HG03565 (cell line): Measurements from ENCODE around the gene DUS1L.
A peak's percentile ranks its signal among the peaks of the same experiment; 100 is the strongest.

Experiments
- ATAC-seq: cut with Tn5 transposase; IDR thresholded peaks from one replicate; pipeline ENCODE4 v1.9.1; 2021; ENCODE audit warnings: mild to moderate bottlenecking, moderate library complexity; ENCODE audit not compliant: unreplicated experiment

DUS1L gene

DNA sequence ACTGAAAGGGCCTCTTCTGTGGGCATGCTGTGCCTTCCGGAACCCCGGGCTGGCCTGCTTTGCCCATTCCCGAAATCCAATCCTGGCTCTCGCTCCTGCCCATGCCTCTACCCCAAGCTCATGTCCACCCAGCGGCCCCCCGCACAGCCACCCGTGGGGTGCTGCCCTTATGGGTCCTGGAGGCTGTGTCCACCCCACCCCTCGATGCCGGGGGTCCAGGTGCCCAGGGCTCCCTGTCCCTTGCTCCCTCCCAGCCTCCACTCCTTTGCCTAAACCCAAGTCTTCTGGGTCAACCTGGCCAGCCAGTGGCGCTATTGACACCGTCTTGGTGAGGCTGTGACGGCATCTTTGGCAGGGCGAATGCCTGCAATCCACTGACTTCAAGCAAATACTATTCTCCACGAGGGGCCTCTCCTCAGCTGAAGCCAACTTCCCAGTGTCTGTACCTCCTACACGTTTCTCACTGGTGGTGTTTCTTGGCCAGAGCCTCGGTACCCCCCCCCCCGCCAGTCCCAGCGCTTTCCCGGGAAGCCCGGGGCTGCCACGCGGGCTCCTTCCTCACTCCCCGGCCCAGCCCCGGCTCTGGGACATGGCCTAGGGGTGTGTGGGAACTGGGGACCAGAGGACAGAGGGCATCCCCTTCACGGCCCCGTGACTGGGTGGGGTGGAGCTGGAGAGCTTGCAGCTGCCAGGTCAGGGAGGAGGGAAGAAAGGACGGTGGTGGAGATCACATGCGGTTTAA lies 12.2 kb upstream of the DUS1L start:
- no peak for ATAC-seq

- ATAC-seq: no peak
Measured at GRCh38 chr17:82076785-82077591, 11.4 kb upstream of the DUS1L start.

- ATAC-seq: no peak
Measured at GRCh38 chr17:82076018-82076784, 10.6 kb upstream of the DUS1L start.

GRCh38 chr17:82073446-82073845 lies 7.8 kb upstream of the DUS1L start:
- ATAC-seq: no peak

DNA sequence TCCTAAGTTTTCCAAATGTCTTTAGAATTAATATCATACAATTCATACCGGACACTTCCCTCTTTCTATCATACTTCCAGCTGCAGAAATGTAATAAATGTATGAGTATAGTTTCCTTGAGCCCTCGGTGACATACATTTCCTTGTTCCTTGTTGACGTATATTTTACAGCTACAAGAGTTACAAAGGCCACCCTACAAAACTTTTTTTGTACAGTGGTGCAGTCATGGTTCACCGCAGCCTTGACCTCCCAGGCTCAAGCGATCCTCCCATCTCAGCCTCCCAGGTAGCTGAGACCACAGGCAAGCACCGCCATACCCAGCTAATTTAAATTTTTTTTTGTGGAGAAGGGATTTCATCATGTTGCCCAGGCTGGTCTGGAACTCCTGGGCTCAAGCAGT lies 7.2 kb upstream of the DUS1L start:
- no peak for ATAC-seq

GRCh38 chr17:82070611-82071010 lies 5.0 kb upstream of the DUS1L start:
- no peak for ATAC-seq

DNA sequence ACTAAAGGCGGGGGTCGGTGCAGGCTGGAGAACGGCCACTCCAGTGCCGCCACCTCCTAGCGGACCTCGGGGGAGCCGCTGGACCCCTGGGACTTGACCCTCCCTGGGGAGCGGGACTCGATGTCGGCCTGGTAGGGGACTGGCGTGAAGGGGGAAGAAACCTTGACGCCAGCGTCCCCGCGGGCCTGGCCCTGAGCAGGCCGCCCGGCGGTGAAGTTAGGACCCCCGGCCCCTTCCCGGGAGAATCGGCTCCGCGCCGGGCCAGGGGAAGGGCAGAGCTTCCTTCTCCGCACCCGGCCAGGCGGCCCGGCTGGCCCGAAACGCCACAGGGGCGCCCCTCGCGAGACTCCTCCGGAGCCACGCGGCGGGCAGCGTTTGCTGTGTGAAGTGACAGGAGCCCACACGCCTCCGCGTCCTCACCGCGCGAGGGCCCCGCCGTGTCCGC lies 389 bp downstream of the DUS1L start:
- peak; percentile 27 for ATAC-seq

DNA sequence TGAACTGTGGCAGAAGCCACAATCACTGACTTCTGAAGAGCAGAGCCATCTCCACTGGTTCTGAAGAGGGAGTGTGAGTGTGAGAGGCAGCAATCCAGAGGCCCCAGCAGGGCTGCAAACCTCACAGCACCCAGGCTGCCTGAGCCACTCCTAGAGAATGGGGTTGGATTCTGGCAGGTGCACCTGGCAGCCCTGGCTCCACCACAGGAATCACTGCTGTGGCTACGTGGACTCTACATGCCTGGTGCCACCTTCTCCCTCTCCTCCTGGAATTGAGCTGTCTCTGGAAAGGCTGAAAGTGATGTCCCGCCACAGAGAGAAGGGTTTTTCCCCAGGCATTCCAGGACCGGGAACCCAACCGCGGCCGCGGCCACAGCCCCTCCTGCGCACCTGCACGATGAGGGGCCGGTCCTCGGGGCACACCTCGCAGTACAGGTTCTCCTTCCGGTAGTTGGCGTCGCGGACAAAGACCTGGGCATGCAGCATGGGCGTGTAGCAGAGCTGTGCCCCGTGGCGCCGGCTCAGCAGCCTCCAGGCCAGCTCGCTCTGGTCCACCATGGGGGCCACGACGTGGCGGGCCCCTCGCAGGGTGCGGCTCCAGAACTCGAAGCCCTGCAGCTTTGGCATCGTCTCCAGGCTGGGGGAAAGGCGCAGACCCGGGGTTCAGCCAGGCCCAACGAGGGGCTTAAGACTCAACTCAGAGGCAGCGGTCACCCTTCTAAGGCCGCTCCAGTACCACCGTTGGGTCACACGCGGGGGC lies 991 bp downstream of the DUS1L start:
- no peak for ATAC-seq

DNA sequence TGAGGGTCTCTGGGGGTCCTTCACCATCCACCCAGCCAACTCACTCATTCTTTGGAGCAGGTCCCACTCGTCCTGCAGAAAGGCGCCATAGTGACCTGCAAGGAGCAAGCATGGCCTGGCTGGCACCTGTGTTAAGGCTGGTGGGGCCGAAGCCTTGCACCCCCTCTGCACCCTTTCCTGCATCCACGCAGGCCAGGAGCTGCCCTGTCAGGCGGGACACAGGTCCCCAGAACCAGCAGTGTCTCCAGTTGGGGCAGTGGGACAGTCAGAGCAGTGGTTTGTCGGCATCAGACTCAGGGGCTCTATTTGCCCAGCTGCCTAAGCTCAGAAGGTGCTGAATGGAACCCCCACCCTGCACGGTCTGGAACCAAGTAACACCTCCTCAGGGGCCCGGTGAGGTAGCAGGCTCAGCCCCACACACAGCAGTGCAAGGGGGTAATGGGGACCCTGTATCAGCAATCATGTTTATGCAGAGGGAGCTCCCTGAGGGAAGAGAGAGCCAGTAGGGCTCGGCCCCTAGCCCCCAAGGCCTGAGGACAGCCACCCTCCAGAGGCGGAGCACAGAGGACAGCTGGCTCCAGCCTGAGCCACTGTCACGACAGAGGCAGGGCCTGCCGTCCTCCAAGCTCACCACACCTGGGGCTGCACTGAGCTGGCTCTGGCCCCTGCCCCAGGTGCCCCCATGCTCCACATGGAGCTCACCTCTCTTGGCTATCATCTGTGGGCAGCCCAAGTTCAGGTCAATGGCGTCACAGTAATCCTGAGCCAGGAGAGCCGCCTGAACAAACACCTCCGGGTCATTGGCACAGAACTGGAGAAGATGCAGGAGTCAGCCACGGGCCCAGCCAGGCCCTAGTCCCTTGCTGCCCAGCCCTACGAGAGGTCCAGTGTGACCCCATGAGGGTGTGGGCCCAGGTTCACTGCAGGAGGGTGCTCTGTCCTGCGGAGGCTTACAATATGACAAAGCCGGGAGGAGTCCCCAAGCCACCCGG lies 1.9 kb downstream of the DUS1L start:
- no peak for ATAC-seq

GRCh38 chr17:82062984-82063368 lies 2.6 kb downstream of the DUS1L start:
- no peak for ATAC-seq

GRCh38 chr17:82062076-82062983 lies 3.3 kb downstream of the DUS1L start:
- ATAC-seq: no peak

GRCh38 chr17:82061047-82061925 lies 4.3 kb downstream of the DUS1L start:
- no peak for ATAC-seq

DNA sequence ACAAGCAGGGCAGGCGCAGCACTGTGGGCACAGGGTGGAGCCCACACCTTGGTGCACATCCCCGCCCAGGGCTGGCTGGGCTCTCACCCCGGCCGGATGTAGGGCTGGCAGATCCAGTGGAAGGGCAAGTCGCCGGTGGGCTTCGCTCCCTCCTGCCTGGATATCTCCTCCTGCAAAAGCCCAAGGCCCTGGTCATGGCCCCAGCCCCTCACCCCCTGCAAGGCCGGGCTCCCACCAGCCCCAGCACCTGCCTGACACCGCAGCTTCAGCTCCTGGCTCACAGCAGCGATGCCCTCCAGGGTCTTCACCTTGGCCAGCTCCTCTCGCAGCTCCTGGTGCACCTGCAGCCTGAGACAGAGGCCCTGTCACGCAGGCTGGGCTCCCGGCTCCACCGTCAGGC lies 5.0 kb downstream of the DUS1L start:
- ATAC-seq: no peak

DNA sequence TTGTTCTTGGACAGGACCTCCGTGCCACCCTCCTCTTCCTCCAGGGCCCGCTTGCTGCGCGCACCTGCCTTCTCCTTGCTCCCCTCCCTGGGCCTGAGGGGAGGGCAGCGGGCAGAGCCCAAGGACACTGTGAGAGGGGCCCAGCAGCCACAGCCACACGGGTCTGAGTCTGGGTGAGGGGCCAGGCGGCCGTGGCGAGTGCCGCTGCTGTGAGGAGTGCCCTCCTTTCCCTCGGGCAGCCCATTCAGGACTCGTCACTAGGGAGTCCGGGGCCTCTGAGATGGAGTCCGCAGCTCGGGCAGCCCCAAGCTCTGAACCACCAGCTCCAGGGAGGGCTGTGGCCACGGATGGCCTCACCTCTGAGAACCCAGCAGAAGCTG lies 5.6 kb downstream of the DUS1L start:
- no peak for ATAC-seq

- no peak for ATAC-seq
Measured at GRCh38 chr17:82059272-82060000, 6.2 kb downstream of the DUS1L start.

DNA sequence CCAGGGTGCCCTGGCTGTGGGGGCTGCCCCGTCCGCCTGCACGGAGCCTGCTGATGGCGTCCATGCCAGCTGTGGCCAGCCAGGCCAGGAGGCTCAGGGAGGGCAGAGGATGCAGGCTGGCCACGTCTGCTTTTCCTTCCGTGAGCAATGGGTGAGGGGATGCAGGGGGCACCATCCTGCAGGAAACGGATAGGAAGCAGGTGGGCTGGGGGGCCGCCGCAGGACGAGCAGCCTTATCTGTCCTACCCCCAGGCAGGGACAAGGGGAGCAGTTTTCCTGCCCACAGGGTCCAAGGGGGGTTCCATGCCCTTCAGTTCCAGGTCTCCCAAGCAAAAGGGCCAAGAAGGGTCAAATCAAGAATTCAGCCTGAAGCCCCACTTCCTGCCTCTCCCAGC lies 6.8 kb downstream of the DUS1L start:
- ATAC-seq: no peak

- ATAC-seq: no peak
Measured at GRCh38 chr17:82058230-82058854, 7.3 kb downstream of the DUS1L start.
